GM12891 (cell line): ENCODE measurements around the gene ANKRD28.

Source experiments
- POLR2A ChIP-seq: IDR thresholded peaks from 2 replicates; pipeline ENCODE4 v1.6.1; 2011; ENCODE audit warnings: low read depth, low read length, control low read depth
- POLR2AphosphoS5 ChIP-seq: IDR thresholded peaks from 2 replicates; pipeline ENCODE4 v1.6.1; 2011; ENCODE audit warnings: low read depth, low read length, control low read depth
- SPI1 ChIP-seq: IDR thresholded peaks from 2 replicates; pipeline ENCODE4 v1.6.1; 2011; ENCODE audit warnings: low read depth, low read length, control low read depth
- TAF1 ChIP-seq: IDR thresholded peaks from 2 replicates; pipeline ENCODE4 v1.6.1; 2011; ENCODE audit warnings: low read depth, low read length, control low read depth

GRCh38 chr3:15756505-15756904 is 41.3 kb downstream of the ANKRD28 start:
- TF ChIP-seq POLR2A (no peak), TAF1 (no peak), POLR2AphosphoS5 (peak; percentile 43; the same call in 1 of the 2 replicates), SPI1 (no peak)
